Activated gamma-delta T cell treated with anti-CD3 and anti-CD28 coated beads, Interleukin-2, amount 50 U/mL, for 16 hours (primary cell): Measurements from ENCODE around the gene CYBRD1.
A peak's percentile ranks its signal among the peaks of the same experiment; 100 is the strongest.

Source experiments
- DNase-seq: peaks from one replicate; pipeline ENCODE4 v3.0.0-alpha.2; 2020; ENCODE audit warnings: low read depth

Gene CYBRD1

GRCh38 chr2:171553858-171554257 is 31.6 kb downstream of the CYBRD1 start:
- no peak for DNase-seq

DNA sequence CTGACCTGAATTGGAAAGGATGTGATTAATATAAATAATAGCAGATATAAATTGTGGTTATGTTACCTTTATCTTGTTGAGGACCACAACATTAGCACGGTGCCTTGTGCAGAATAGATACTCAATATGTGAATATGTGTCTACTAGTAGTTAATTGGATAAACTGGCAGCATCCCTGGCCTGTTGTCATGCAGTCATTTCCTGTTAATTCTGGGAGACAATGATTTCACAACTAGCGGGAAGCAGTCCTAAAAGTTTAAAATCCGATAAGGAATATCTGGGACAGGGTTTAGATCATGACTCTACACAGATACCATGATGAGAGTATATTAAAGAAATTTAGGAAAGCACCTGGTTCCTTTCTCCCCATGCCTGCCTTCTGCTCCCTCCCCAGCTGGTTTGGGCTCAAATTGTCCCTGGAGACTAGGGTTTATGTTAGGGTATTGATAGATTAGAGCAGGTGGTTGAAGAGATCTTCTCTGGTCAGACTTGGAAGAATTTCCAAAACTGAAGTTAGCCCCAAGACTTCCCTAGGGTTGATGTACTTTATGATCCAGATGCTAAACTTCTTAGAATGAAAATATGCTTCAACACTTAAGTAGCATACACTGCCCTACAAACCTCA is 32.8 kb downstream of the CYBRD1 start:
- DNase-seq, result no peak

- no peak for DNase-seq
These were observed 35.1 kb downstream of the CYBRD1 start for GRCh38 chr2:171557363-171557762.

DNA sequence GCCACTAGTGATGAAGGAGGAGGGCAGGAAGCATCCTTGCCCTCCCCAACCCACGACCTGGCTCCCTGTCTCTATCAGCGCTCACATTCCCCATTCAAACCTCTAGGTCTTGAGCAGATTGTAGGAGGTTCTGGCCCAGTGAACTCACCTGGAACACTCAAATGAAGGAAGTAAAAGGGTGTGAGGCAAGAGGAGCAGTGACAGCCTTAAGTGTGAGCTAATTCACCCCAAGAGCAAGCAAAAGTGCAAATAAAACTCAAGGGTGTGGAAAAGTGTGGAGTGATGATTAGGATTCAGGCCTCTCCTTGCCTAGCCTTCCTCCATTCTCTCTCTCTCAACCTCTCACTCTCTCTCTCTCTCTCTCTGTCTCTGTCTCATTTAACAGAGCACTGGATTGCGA is 41.0 kb downstream of the CYBRD1 start:
- DNase-seq, result no peak

DNA sequence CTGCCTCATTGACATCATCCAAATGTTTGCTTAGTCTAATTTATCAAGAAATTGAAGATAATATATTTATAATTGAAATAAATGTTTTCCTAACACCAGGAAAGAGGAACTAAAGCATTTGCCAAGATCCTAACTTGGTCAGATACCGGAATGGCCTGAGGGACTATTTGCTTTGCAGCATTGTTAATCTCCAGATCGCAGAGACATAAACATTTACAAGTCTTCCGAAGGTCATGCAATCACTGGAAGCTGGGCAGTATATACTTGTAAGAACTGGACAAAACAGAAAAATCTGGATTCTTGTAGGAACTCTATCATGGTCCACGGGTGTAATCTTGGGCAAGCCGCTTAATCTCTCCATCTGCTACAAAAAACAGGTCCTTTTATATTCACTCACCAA is 42.2 kb downstream of the CYBRD1 start:
- DNase-seq, result no peak

DNA sequence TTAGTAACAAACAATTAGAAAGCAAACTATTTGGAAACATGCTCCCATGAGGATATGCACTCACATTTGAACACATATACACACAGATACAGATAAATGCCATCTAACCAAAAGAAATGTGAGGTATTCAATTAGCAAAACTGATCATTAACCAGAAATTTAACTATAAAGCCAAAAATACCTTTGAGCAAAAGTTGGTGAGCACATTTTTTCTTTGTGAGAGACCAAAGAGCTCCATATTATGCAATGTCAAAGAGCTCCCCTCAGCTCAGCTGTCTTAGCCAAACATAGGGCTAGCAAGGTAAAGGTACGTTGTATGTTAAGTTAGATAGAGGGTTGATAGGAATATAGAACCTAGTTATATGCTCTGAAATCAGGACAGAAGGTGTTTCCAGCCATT is 43.8 kb downstream of the CYBRD1 start:
- DNase-seq, result no peak

DNA sequence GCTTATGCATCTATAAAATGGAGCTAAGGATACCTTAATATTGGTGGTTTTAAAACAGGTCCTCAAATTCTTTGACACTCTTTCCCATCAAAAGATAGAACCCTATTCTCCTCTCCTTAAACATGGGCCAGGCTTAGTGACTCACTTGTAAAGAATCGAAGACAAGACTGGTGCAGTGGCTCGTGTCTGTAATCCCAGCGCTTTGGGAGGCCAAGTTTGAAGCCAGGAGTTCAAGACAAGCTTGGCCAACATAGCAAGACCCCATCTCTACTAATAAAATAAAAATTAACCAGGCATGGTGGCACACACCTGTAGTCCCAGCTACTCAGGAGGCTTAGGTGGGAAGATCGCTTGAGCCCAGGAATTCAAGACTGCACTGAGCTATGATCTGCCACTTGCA is 44.5 kb downstream of the CYBRD1 start:
- no peak for DNase-seq

DNA sequence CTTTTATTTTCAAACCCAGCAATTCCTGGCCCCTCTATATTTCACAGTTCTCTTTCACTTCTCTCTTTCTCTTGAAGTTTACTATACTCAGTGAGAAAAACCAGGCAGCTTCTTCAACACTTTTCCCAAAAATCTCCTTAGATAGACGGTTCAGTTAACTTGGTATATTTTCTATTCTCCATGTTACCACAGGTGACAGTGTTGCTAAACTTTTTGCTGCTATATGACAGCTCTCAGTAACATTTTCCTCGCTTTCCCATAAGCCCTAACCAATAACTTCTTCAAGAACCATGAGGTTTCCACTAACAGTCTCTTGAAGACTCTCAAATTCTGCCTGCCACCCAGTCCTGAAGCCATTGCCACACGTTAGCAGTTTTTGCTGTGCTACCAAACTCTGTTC is 45.8 kb downstream of the CYBRD1 start:
- no peak for DNase-seq

DNA sequence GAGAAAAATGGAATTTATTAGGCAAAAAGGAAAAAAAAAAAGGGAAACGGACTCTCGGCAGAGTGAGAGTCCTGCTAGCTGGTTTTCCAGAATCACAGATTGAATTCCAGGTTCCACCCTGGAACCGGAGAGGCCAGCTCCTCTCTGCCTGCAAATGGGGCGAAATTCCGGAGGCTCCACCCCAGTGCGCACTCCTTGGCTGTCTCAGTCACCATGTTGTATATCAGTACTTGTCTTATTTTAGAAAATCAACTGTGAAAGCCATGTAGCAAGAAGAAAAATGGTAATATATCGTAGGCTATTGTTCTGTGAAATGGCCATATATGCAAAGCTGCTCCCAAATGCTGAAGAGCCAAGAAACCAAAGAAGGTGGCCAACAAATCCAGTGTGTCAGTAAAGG is 49.4 kb downstream of the CYBRD1 start:
- no peak for DNase-seq

DNA sequence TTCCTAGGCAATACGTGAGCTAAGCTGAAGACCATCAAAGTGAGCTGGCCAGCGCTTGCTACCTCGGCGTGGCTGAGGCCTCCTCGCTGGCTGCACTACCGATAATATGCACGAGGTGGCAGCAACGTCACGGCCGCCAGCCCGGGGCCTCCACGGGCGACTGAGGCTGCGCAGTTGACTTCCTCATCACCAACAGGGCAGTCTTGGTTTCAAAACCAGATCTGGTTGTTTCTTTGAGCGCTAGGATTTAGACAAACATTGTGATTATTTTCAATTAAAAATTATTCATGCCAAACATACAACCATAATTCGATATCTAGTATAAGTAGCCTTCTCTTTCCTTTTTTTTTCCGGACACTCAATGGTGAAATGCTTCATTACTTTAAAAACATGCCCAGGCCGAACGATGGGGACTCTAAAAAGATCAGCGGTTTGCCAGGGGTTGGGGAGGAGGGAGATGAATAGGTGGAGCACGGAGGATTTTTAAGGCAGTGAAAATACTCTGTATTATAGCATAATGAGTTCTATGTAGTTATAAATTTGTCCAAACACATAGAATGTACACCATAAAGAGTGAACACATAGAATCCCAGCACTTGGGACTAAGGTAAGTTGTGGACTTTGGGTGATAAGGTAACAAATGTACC is 52.0 kb downstream of the CYBRD1 start:
- DNase-seq, result peak; percentile 65

- no peak for DNase-seq
These were observed 53.3 kb downstream of the CYBRD1 start for GRCh38 chr2:171575606-171576005.

DNA sequence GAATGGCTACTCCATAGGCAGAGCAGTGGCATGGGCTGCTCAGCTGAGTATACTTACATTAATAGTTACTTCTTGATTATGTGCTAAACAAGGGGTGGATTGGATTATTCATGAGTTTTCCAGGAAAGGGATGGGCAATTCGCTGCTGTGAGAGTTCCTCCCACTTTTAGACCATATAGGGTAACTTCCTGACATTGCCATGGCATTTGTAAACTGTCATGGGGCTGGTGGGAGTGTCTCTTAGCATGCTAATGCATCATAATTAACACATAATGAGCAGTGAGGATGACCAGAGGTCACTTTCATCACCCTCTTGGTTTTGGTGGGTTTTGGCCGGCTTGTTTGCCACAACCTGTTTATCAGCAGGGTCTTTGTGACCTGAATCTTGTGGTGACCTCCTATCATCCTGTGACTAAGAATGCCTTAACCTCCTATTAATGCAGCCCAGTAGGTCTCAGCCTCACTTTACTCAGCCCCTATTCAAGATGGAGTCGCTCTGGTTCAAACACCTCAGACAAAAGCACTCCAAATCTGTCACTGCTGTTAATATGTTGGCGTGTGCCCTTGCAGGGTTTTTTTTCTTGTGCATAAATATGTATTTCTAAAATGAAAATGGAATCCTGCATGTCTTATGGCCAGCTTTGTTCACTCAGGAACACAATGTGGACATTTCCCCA is 56.0 kb downstream of the CYBRD1 start:
- DNase-seq, result no peak

- no peak for DNase-seq
These were observed 57.2 kb downstream of the CYBRD1 start for GRCh38 chr2:171579481-171579880.

DNA sequence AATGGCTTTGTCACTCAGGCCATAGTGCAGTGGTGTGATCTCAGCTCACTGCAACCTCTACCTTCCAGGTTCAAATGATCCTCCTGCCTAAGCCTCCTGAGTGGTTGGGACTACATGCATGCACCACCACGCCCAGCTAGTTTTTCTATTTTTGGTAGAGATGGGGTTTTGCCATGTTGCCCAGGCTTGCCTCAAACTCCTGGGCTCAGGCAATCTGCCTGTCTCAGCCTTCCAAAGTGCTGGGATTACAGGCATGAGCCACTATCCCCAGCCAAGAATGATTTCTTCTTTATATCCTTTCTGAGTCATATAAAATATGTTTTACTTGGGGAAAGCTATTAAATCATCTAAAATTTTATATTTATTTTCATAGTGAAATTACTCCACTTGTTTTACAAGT is 61.3 kb downstream of the CYBRD1 start:
- no peak for DNase-seq

DNA sequence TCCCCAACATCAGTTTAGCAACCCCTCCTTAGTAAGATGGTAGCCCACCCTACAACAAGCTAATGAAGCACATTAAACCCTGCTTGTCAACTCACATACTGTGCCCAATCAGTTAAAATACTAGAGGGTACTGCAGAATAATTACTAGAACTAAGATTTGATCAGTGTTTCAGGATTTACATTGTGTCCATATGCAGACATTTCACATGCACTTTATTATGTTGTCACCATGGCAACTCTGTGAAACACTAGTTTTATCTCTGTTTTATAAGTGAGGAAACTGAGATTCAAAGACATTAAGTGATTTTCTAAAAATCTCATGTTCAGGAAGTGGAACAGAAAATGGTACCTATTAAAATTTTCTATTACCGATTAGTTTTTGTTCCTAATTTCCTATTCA is 61.7 kb downstream of the CYBRD1 start:
- no peak for DNase-seq

DNA sequence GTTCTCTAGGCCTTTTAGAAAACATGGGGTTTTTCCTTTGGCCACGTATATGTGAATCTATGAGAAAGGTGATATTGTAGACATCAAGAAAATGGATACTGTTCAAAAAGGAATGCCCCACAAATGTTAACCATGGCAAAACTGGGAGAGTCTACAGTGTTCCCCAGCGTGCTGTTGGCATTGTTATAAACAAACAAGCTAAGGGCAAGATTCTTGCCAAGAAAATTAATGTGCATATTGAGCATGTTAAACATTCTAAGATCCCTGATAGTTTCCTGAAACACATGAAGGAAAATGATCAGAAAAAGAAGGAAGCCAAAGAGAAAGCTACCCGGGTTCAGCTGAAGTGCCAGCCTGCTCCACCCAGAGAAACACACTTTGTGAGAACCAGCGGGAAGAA is 64.9 kb downstream of the CYBRD1 start:
- DNase-seq, result no peak

DNA sequence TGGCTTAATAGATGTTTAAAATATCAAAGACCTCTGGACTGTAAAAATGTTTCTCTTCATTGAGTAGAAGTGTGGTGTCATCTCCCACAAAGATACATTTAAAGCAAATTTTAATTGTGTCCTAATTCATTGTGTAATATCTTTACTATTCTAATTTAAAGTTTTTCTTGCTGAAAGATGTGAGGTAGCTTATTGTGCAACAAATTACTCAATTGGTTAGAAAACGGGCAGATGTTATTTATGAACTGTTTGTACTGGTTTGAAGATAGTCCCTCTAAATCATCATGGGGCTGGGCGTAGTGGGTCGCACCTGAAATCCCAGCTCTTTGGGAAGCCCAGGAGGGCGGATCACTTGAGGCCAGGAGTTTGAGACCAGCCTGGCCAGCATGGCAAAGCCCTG is 65.3 kb downstream of the CYBRD1 start:
- no peak for DNase-seq

DNA sequence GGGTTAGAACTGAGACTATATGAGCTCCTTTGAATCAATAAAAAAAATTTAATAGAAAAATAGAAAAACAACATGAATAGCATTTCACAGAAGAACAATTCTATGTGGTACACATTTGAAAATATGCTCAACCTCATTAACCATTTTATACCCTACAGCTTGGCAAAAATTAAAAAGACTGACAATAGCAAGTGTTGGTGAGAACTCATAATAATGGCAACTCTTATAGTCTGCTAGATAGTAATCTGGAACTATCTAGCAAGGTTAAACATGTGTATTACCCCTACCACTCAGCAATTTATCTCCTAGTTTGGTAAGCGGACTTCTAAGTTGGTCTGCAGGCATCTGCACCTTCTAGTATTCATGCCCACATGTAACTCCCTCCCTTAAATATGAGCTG is 67.8 kb downstream of the CYBRD1 start:
- no peak for DNase-seq

GRCh38 chr2:171592036-171592555 is 69.8 kb downstream of the CYBRD1 start:
- DNase-seq, result no peak

- DNase-seq, result no peak
These were observed 73.2 kb downstream of the CYBRD1 start for GRCh38 chr2:171595456-171595855.

- no peak for DNase-seq
These were observed 73.6 kb downstream of the CYBRD1 start for GRCh38 chr2:171595896-171596295.

GRCh38 chr2:171598713-171599319 is 76.5 kb downstream of the CYBRD1 start:
- DNase-seq, result peak; percentile 28

- no peak for DNase-seq
These were observed 77.9 kb downstream of the CYBRD1 start for GRCh38 chr2:171600126-171600525.
